GM21423 (cell line): ENCODE data around the gene STS.

Experiments
- ATAC-seq: cut with Tn5 transposase; IDR thresholded peaks from one replicate; pipeline ENCODE4 v1.9.1; 2021; ENCODE audit warnings: mild to moderate bottlenecking, moderate library complexity; ENCODE audit not compliant: unreplicated experiment

Gene STS

GRCh38 chrX:7134981-7135380 is 12.5 kb upstream of the STS start:
- no peak for ATAC-seq

DNA sequence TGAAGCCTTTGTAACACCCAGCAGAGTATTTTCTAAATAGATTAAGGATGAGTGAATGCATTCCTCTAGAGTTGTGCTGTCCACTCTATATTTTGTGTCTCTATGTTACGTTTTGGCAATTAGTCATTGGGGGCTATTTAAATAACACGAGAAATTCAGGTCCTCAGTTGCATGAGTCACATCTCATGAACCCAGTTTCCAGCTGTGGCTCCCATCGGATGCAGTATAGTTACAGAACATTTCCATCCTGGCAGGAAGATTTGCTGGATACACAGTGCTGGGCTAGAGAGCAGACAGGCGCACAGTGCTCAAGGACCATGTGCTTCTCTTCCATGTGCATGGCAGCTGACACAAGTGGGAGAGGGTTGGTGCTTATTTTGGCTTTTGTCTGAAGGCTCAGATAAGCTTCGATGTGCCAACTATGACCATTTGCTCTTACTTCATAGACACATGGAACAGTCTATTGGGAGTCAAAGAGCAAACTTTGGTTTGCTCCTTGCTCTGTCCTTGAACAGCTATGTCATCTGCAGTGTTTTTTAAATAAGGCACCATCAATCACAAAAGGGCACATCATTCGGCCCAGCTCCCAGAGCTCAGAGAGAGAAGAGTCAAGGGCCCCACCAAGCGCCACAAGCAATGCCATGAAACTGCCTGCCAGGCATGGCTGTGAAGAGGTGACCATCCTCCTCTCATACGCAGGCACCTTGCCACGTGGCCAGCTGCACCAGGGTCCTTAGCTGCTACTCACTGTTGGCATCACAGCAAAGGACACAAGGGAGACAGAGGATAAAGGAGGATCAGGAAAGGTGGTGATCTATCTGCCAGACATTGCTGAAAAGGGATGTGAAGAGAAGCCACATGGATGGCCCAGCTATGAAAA is 8.1 kb upstream of the STS start:
- ATAC-seq = no peak

GRCh38 chrX:7143076-7143475 is 4.4 kb upstream of the STS start:
- ATAC-seq = no peak

- ATAC-seq = no peak
Observed at GRCh38 chrX:7143941-7144525, 3.5 kb upstream of the STS start.

- ATAC-seq = no peak
Observed at GRCh38 chrX:7145454-7145853, 2.1 kb upstream of the STS start.

GRCh38 chrX:7146020-7146702 is 1.4 kb upstream of the STS start:
- no peak for ATAC-seq

- ATAC-seq = peak; percentile 17
Observed at GRCh38 chrX:7146703-7147412, 654 bp upstream of the STS start.

DNA sequence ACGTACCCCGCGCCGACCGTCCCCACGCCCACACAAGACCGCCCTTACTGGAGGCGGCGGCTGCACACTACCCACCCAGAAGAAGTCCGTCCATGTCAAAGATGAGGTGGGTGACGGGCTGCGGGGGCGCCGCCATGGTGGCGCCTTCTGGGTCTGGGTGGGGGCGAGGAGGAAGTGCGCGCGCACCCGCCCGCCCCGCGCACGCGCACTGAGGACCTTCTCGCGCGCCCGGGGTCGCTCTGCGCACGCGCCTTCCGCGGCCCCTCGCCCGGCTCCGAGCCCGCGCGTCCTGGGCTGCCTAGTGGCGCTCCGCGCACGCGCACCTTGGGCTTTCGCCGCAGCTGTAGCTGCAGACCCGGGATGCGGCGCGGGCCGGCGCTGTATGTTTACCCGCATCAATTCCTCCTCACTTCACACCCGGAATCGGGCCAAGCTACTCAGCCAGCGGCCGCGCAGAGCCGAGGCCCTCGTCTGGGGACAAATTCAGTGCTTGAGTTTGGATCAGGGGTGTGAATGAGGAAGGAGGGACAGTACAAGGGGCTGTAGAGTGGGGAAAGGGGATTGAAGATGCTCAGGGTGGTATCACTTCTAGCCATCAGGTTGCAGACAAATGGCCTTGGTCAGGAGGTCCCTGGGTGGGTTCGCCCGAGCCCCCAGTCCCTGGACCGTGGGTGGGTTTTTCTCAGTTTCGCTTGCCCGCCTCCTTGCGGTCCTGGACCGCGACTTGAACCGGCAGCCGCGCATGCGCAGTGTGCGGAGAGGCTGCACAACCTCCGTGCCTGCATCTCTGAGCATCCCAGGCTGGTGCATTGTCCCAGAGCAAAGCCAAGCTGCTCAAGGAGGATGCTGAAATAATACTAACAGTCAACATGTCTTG is 704 bp downstream of the STS start, which contains the start of gene PUDP:
Gene PUDP (minus strand): TSS at position 176 of the 877 bp plus-strand sequence. CDS start 40 bp downstream, at position 136.
- ATAC-seq = peak; percentile 78

GRCh38 chrX:7149411-7149810 is 1.9 kb downstream of the STS start:
- ATAC-seq = no peak

DNA sequence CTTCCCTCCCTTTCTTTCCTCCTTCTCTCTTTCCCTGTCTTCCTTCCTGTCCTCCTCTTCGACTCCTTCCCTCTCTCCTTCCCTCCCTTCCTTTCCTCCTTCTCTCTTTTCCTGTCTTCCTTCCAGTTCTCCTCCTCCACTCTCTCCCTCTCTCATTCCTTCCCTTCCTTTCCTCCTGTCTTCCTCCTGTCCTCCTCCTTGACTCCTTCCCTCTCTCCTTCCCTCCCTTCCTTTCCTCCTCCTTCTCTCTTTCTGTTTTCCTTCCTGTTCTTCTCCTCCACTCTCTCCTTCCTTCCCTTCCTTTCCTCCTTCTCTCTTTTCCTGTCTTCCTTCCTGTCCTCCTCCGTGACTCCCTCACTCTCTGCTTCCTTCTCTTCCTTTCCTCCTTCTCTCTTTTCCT is 5.7 kb downstream of the STS start:
- no peak for ATAC-seq

GRCh38 chrX:7154041-7154597 is 6.6 kb downstream of the STS start:
- ATAC-seq = no peak

GRCh38 chrX:7155163-7155562 is 7.7 kb downstream of the STS start:
- no peak for ATAC-seq

GRCh38 chrX:7156879-7157278 is 9.4 kb downstream of the STS start:
- ATAC-seq = no peak

DNA sequence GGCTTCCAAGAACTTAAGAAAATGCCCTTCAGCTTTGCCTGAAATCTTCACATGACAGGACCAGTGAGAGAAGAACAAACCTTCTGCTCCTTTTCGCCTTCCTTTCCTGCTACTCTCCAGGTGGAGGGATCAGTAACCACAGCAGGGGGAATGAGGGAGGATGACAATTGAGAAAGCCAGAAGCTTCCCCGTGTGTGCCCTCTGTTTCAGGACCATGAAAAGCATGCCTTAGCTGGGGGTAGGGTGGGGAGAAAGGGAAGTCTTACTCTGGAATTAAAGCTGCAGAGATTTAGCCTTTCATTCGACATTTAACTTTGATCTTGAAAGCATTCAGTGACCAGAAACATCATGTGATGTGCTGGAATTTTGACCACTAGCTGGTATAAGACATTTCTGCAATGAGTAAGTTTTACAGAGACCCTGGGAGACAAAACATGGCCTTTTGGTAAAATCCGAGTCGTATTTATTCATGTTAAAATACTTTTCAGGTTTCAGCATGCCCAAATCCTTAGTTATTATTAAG is 11.0 kb downstream of the STS start:
- no peak for ATAC-seq

GRCh38 chrX:7159149-7159861 is 11.8 kb downstream of the STS start:
- ATAC-seq = no peak

DNA sequence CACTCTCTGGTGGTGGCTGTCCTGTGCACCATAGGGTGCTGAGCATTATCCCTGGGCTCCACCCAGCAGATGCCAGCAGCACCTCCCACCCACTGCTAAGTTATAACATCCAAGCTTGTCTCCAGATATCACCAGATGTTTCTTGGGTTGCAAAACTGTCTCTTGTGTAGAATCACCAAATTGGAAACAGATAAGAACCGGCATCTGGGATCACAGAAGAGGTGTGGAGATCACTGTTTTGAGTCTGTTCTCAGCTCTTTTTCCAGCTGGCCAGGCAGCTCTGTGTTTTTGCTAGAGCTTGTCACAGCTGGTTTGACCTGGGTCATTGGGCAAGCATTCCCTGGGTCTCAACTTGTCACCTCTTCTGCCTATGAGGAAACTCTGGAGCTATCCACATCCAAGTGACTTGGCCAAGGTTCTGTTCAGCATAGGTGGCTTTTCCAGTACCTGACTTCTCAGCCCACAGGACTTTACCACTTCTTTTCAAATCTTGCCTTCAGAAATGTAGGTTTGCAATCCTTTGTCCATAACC is 15.7 kb downstream of the STS start:
- no peak for ATAC-seq

DNA sequence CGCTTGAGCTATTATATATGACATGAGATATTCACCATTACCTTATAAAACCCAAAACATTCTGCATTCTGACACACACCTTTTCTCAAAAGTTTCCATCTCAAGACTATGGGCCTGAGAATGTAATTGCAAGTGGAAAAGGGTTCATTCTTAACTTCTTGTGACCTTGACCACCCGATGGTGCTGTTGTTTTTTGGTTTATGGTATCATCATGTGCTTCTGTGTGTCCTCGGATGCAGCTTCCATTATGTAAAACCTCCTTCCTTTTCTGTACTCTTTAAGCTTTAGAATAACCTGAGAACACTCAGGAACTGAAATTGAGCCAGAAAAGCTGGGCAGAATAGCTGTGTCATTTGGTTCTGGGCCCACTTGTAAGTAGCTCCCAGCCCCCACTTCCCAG is 16.7 kb downstream of the STS start:
- no peak for ATAC-seq

DNA sequence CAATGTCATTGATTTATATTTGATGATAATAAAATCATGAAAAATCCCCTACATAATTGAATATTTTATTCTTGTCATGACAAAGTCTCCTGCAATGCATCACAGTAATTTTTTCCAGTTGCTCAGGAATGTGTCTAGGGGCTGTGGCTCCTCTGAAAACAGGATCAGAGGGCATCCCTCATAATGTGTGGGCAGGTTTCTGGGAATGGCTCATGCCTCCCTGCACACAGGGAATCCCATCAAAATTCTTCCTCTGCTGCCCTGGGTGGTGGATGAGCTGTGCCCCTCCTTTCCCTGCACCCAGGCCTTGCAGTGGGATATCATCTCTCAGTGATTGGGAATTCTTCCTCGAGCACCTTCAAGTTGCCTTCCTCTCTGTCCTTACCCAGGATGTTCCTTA is 20.9 kb downstream of the STS start:
- ATAC-seq = no peak

- no peak for ATAC-seq
Observed at GRCh38 chrX:7169627-7170026, 22.1 kb downstream of the STS start.
